H1 (cell line): Measurements from ENCODE around the gene SLC39A11. TPM values are rescaled to one million over a fixed set of nuclear protein-coding genes. Genes with fewer than 3 reads are reported as not detected.

ENCODE experiments used
- CTCF ChIA-PET: fragments of 300-600 bp; sonication (Branson Sonifier 250); formaldehyde crosslinking; loops from one replicate; lab custom pipeline; 2021; ENCODE audit not compliant: partially characterized antibody; lab: Charles Lee
- POLR2A ChIA-PET: fragments of 300-600 bp; sonication (Branson Sonifier 250); formaldehyde crosslinking; loops from one replicate; lab custom pipeline; 2021; ENCODE audit warnings: inconsistent platforms; ENCODE audit not compliant: partially characterized antibody; lab: Charles Lee
- DNase-seq, 2 experiments: peaks; one replicate each; pipeline versions ENCODE4 v3.0.0 to v3.0.0-alpha.2; 2010 to 2022; ENCODE audit warnings: low spot score in 2 of 2, low read depth in 1 of 2, mixed read lengths in 1 of 2
- FAIRE-seq: peaks from 2 replicates; lab custom pipeline; 2011; peaks lifted over from hg19 to GRCh38; lab: Jason Lieb, UNC
- H2AFZ ChIP-seq: 2 replicates; pipeline ENCODE4 v1.8.1; 2012; ENCODE audit warnings: low read length, inconsistent platforms
- H2AK5ac ChIP-seq: 2 replicates; pipeline ENCODE4 v1.6.1; 2013; ENCODE audit warnings: low read depth, low read length
- H2BK120ac ChIP-seq: replicated peaks from 2 replicates; pipeline ENCODE3; 2013; ENCODE audit warnings: low read depth, low read length, inconsistent platforms
- H2BK12ac ChIP-seq: 2 replicates; pipeline ENCODE4 v1.6.1; 2013; ENCODE audit warnings: low read depth, low read length
- H2BK15ac ChIP-seq: 2 replicates; pipeline ENCODE4 v1.6.1; 2013; ENCODE audit warnings: low read length
- H2BK20ac ChIP-seq: 2 replicates; pipeline ENCODE4 v1.6.1; 2013; ENCODE audit warnings: low read length
- H2BK5ac ChIP-seq: 2 replicates; pipeline ENCODE4 v1.6.1; 2013; ENCODE audit warnings: low read depth, low read length
- H3K14ac ChIP-seq: 2 replicates; pipeline ENCODE4 v1.6.1; 2013; ENCODE audit warnings: inconsistent platforms; ENCODE audit not compliant: insufficient read length
- H3K18ac ChIP-seq: 2 replicates; pipeline ENCODE4 v1.6.1; 2013; ENCODE audit warnings: low read length; ENCODE audit errors: extremely low read depth
- H3K23ac ChIP-seq: 2 replicates; pipeline ENCODE4 v1.6.1; 2013; ENCODE audit warnings: inconsistent platforms; ENCODE audit not compliant: insufficient read length
- H3K23me2 ChIP-seq: 2 replicates; pipeline ENCODE4 v1.6.1; 2013; ENCODE audit warnings: low read depth, low read length
- H3K27ac ChIP-seq: 2 replicates; pipeline ENCODE4 v1.6.1; 2011; ENCODE audit warnings: low read depth, low read length, inconsistent platforms
- H3K27me3 ChIP-seq, 4 experiments: replicated peaks in 1 of 4; 1 replicate in 1 of 4; 2 replicates in 3 of 4; pipeline versions ENCODE4 v1.6.1 to v1.8.1; 2011 to 2013; ENCODE audit warnings: low read length in 3 of 4, mild to moderate bottlenecking in 3 of 4, inconsistent platforms in 2 of 4, mixed read lengths in 2 of 4, moderate library complexity in 1 of 4; ENCODE audit not compliant: control insufficient read depth in 3 of 4, insufficient read depth in 3 of 4; ENCODE audit errors: extremely low read depth in 1 of 4
- H3K36me3 ChIP-seq, 4 experiments: 2 replicates each; pipeline versions ENCODE4 v1.6.1 to v1.8.1; 2011 to 2013; ENCODE audit warnings: mild to moderate bottlenecking in 4 of 4, low read length in 3 of 4, moderate library complexity in 2 of 4, control low read depth in 1 of 4, inconsistent platforms in 1 of 4; ENCODE audit not compliant: insufficient read depth in 4 of 4, control insufficient read depth in 2 of 4
- H3K4ac ChIP-seq: replicated peaks from 2 replicates; pipeline ENCODE3; 2013; ENCODE audit warnings: low read length, low read depth, mixed read lengths, inconsistent platforms; ENCODE audit not compliant: insufficient read length
- H3K4me1 ChIP-seq, 4 experiments: replicated peaks in 1 of 4; 1 replicate in 1 of 4; 2 replicates in 3 of 4; pipeline versions ENCODE4 v1.6.1 to v1.8.1; 2011 to 2013; ENCODE audit warnings: low read length in 3 of 4, inconsistent platforms in 2 of 4, mixed read lengths in 1 of 4; ENCODE audit not compliant: insufficient read depth in 4 of 4, control insufficient read depth in 3 of 4
- H3K4me2 ChIP-seq, 2 experiments: 2 replicates each; pipeline versions ENCODE4 v1.6.1 to v1.8.1; 2011 to 2013; ENCODE audit warnings: low read depth in 2 of 2, low read length in 2 of 2, control low read depth in 1 of 2, inconsistent platforms in 1 of 2, mild to moderate bottlenecking in 1 of 2; ENCODE audit not compliant: insufficient read depth in 1 of 2
- H3K4me3 ChIP-seq, 4 experiments: fragments of 200-600, 300-600 bp in 1 of 4; sonication (generic), shearing (Covaris generic), sonication (Bioruptor Twin) in 1 of 4; 2 replicates each; pipeline versions ENCODE4 v1.5.1 to v1.8.1; 2011 to 2016; ENCODE audit warnings: low read length in 4 of 4, low read depth in 3 of 4, control low read depth in 2 of 4, inconsistent platforms in 2 of 4, mild to moderate bottlenecking in 2 of 4, mixed read lengths in 1 of 4, moderate library complexity in 1 of 4; ENCODE audit not compliant: insufficient read depth in 2 of 4; ENCODE audit errors: extremely low read depth in 1 of 4
- H3K56ac ChIP-seq: replicated peaks from 2 replicates; pipeline ENCODE3; 2013; ENCODE audit warnings: low read depth, mild to moderate bottlenecking, mixed read lengths, low read length, inconsistent platforms; ENCODE audit not compliant: insufficient read length
- H3K79me1 ChIP-seq: 2 replicates; pipeline ENCODE4 v1.6.1; 2013; ENCODE audit warnings: low read depth, low read length, control low read depth
- H3K79me2 ChIP-seq, 2 experiments: 2 replicates each; pipeline versions ENCODE4 v1.6.1 to v1.8.1; 2012 to 2013; ENCODE audit warnings: low read length in 2 of 2, mild to moderate bottlenecking in 2 of 2, inconsistent platforms in 1 of 2; ENCODE audit not compliant: insufficient read depth in 2 of 2, control insufficient read depth in 1 of 2
- H3K9ac ChIP-seq, 4 experiments: replicated peaks in 1 of 4; 1 replicate in 1 of 4; 2 replicates in 3 of 4; pipeline versions ENCODE4 v1.6.1 to v1.8.1; 2011 to 2013; ENCODE audit warnings: low read depth in 3 of 4, low read length in 3 of 4, control low read depth in 2 of 4, mild to moderate bottlenecking in 2 of 4, moderate library complexity in 2 of 4, inconsistent platforms in 1 of 4; ENCODE audit errors: extremely low read depth in 1 of 4
- H3K9me3 ChIP-seq, 2 experiments: 2 replicates each; pipeline versions ENCODE4 v1.6.1 to v1.8.1; 2012 to 2013; ENCODE audit warnings: mild to moderate bottlenecking in 2 of 2, moderate library complexity in 2 of 2, control low read depth in 1 of 2, inconsistent platforms in 1 of 2, low read depth in 1 of 2, low read length in 1 of 2, mixed read lengths in 1 of 2; ENCODE audit not compliant: insufficient read depth in 2 of 2
- H4K20me1 ChIP-seq, 2 experiments: replicated peaks in 1 of 2; 2 replicates each; pipeline versions ENCODE3 to v1.8.1; 2011 to 2013; ENCODE audit warnings: inconsistent platforms in 2 of 2, low read length in 2 of 2, mild to moderate bottlenecking in 1 of 2; ENCODE audit not compliant: insufficient read depth in 2 of 2, control insufficient read depth in 1 of 2
- H4K5ac ChIP-seq: 2 replicates; pipeline ENCODE4 v1.6.1; 2013; ENCODE audit warnings: low read length, low read depth, mixed read lengths, inconsistent platforms; ENCODE audit not compliant: insufficient read length
- H4K8ac ChIP-seq: 2 replicates; pipeline ENCODE4 v1.8.0; 2013; ENCODE audit warnings: mild to moderate bottlenecking, moderate library complexity, low read length, inconsistent platforms; ENCODE audit not compliant: insufficient read depth; ENCODE audit errors: extremely low read depth
- H4K91ac ChIP-seq: replicated peaks from 2 replicates; pipeline ENCODE3; 2013; ENCODE audit warnings: low read length, mixed read lengths, inconsistent platforms; ENCODE audit not compliant: insufficient read length
- CHD2 ChIP-seq: IDR thresholded peaks from 2 replicates; pipeline ENCODE4 v1.6.1; 2012; ENCODE audit warnings: low read length, improper control_type of control experiment
- RFX5 ChIP-seq: IDR thresholded peaks from 2 replicates; pipeline ENCODE4 v1.6.1; 2011; ENCODE audit warnings: low read depth, low read length, improper control_type of control experiment, borderline replicate concordance
- TAF7 ChIP-seq: optimal IDR thresholded peaks from 2 replicates; pipeline ENCODE3; 2011; ENCODE audit warnings: low read depth, mild to moderate bottlenecking, inconsistent platforms, low read length, moderate library complexity, borderline replicate concordance
- TCF12 ChIP-seq: IDR thresholded peaks from 2 replicates; pipeline ENCODE4 v1.6.1; 2011; ENCODE audit warnings: low read depth, mild to moderate bottlenecking, low read length
- WGBS, 2 experiments: shearing (Covaris generic) in 1 of 2; methylation state at CpG; one replicate each; pipeline versions ENCODE4 v1.1.6 to v1.1.7; 2013 to 2015; ENCODE audit warnings: low lambda C conversion rate in 2 of 2, mixed read lengths in 2 of 2, inconsistent platforms in 1 of 2, low coverage in 1 of 2, missing lambda C conversion rate in 1 of 2; ENCODE audit not compliant: insufficient replicate concordance in 2 of 2, insufficient coverage in 1 of 2, insufficient read length in 1 of 2; ENCODE audit errors: extremely low coverage in 1 of 2, missing lambda C conversion rate in 1 of 2; 5-methylcytosine and 5-hydroxymethylcytosine counted together
- polyA plus RNA-seq, 7 experiments: library from polyadenylated mRNA; depleted of rRNA in 3 of 7; stranded (reverse) in 5 of 7; unstranded in 2 of 7; fragments of >200 nt in 5 of 7; fragments of 200-250 nt in 2 of 7; gene quantifications; 1 replicate in 5 of 7; 2 replicates in 1 of 7; 4 replicates in 1 of 7; pipeline versions ENCODE4 v1.2.1 to v1.2.3, GENCODE V29; 2011 to 2013; ENCODE audit warnings: missing spikeins in 2 of 7, mixed read lengths in 2 of 7
- total RNA-seq: library from RNA; stranded (reverse); fragmentation: NEBNext Ultra II Directional; extraction: Animal tissue kit (Norgen Biotek cat#: 25700); gene quantifications from 2 replicates; pipeline ENCODE4 v1.2.1, GENCODE V29; 2021

SLC39A11 gene
- total and polyA plus RNA-seq, 2 of the 8 experiments (the other 6 are each of a cell fraction or from before 2014, with no cell fraction given), result 12.2 to 19.6 TPM

DNA sequence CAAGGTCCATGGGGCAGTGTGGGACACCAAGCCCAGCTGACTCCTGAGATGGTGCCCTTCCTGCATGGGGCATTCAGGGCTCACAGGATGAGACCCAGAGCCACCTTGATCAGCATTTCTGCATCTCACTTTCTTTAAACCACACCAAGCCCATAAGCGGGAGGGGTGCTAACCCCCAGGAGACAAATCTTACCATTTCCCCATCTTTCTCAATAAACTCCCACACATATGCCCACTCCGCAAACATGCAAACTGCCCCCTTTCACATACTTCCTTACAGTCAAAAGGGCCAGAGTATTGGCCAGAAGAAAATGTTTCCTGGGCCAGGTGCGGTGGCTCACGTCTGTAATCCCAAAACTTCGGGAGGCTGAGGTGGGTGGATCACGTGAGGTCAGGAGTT, 3.7 kb upstream of the SLC39A11 start:
- 87% methylated on average over 6 of the region's 6 CpGs; no CpG with 5 or more reads in 1 of the 2 experiments for WGBS, 2 experiments
- H3K9ac ChIP-seq, result no peak overlapping the region
- no peaks in the 10 kb centered on the region for H3K79me1 ChIP-seq
- FAIRE-seq (no peak), DNase-seq (no peak)
- H4K8ac ChIP-seq, result no peak overlapping the region
- no peak overlapping the region for H3K27ac ChIP-seq
- no peak overlapping the region for H2AK5ac ChIP-seq
- no peak overlapping the region for H2BK20ac ChIP-seq
- H2BK12ac ChIP-seq, result no peak overlapping the region
- no peaks in the 10 kb centered on the region for H3K36me3 ChIP-seq
- peaks cover 8% of the 10 kb centered on the region for H3K23me2 ChIP-seq
- no peak overlapping the region for H3K56ac ChIP-seq
- H3K4me3 ChIP-seq, result no peak overlapping the region
- H3K4ac ChIP-seq, result no peak overlapping the region
- no peaks in the 10 kb centered on the region for H4K20me1 ChIP-seq
- no peak overlapping the region for H3K23ac ChIP-seq
- H3K79me2 ChIP-seq, result peaks cover 0 to 4% of the 10 kb centered on the region in 2 experiments; a peak in 1 of 4 replicates
- TF ChIP-seq CHD2 (no peak), RFX5 (no peak), TAF7 (no peak), TCF12 (no peak)
- no peak overlapping the region for H2AFZ ChIP-seq
- no peak overlapping the region for H2BK15ac ChIP-seq
- H3K9me3 ChIP-seq, result no peaks in the 10 kb centered on the region
- no peak overlapping the region for H4K91ac ChIP-seq
- no peak overlapping the region for H3K4me2 ChIP-seq
- H4K5ac ChIP-seq, result no peak overlapping the region
- ChIA-PET CTCF (interaction anchor here (1.4 kb wide), 1 partner anchor 110 kb away, joined by 4 read pairs; no protein-coding TSS in a partner anchor), POLR2A (no interaction called here)
- 0 out of 7 replicates have a peak, but pooled peaks cover 0 to 2% (median 0%) of the 10 kb centered on the region in 4 experiments for H3K27me3 ChIP-seq
- no peak overlapping the region for H3K14ac ChIP-seq
- H2BK5ac ChIP-seq, result no peak overlapping the region
- no peak overlapping the region for H3K18ac ChIP-seq
- H2BK120ac ChIP-seq, result no peak overlapping the region
- H3K4me1 ChIP-seq, result peaks cover 7 to 10% (median 9%) of the 10 kb centered on the region in 4 experiments; a peak in 6 of 7 replicates
